ENCODE results near the gene ELN. TPM values are rescaled to one million over a fixed set of nuclear protein-coding genes. Genes with fewer than 3 reads are reported as not detected.

Gene ELN
- total RNA-seq, 2 experiments from 2014 or later = not detected

DNA sequence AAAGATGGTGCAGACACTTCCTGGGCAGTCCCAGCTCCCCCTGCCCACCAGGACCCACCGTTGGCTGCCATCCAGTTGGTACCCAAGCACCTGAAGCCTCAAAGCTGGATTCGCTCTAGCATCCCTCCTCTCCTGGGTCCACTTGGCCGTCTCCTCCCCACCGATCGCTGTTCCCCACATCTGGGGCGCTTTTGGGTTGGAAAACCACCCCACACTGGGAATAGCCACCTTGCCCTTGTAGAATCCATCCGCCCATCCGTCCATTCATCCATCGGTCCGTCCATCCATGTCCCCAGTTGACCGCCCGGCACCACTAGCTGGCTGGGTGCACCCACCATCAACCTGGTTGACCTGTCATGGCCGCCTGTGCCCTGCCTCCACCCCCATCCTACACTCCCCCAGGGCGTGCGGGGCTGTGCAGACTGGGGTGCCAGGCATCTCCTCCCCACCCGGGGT is 41.1 kb downstream of the ELN start:
- no peaks in the 10 kb centered on the region for H3K27me3 Mint-ChIP-seq
- H3K9me3 Mint-ChIP-seq = no peaks in the 10 kb centered on the region
- H3K4me3 ChIP-seq (ENCODE audit: low read length) = no peak overlapping the region
- no peak overlapping the region for H3K27ac ChIP-seq (ENCODE audit: low read depth in 1 of 2, low read length in 2 of 2)
- H3K36me3 ChIP-seq (ENCODE audit: insufficient read depth, low read length) = no peaks in the 10 kb centered on the region
- H3K4me1 ChIP-seq (ENCODE audit: insufficient read depth, low read length) = no peaks in the 10 kb centered on the region
- no peak overlapping the region for H3K27ac Mint-ChIP-seq
- no peaks in the 10 kb centered on the region for H3K4me1 Mint-ChIP-seq (ENCODE audit: low read depth)
- ChIA-PET POLR2A (interaction anchor here (1.2 kb wide), 1 partner anchor 104 kb away, joined by 3 read pairs; no protein-coding TSS in a partner anchor), CTCF (interaction anchor here (1.2 kb wide), 1 partner anchor 332 kb away, joined by 3 read pairs; no protein-coding TSS in a partner anchor)
- H3K4me3 Mint-ChIP-seq = no peak overlapping the region
- intact Hi-C loops (cut with DNase I, micrococcal nuclease) = loop anchor here (2.0 to 5.0 kb wide), 3 partner anchors 33 to 136 kb away; no protein-coding TSS in a partner anchor
- no peak for DNase-seq
- H3K9me3 ChIP-seq (ENCODE audit: control insufficient read depth in 1 of 2, insufficient read depth in 1 of 2, low read length in 2 of 2) = no peaks in the 10 kb centered on the region
- no peak for TF ChIP-seq CTCF (IDR thresholded peaks at IDR 0.05)
- H3K36me3 Mint-ChIP-seq (ENCODE audit: low read depth) = no peaks in the 10 kb centered on the region
- H3K27me3 ChIP-seq (ENCODE audit: control insufficient read depth in 1 of 2, insufficient read depth in 2 of 2, low read length in 2 of 2) = no peaks in the 10 kb centered on the region
- ATAC-seq (ENCODE audit: poor library complexity) = no peak

DNA sequence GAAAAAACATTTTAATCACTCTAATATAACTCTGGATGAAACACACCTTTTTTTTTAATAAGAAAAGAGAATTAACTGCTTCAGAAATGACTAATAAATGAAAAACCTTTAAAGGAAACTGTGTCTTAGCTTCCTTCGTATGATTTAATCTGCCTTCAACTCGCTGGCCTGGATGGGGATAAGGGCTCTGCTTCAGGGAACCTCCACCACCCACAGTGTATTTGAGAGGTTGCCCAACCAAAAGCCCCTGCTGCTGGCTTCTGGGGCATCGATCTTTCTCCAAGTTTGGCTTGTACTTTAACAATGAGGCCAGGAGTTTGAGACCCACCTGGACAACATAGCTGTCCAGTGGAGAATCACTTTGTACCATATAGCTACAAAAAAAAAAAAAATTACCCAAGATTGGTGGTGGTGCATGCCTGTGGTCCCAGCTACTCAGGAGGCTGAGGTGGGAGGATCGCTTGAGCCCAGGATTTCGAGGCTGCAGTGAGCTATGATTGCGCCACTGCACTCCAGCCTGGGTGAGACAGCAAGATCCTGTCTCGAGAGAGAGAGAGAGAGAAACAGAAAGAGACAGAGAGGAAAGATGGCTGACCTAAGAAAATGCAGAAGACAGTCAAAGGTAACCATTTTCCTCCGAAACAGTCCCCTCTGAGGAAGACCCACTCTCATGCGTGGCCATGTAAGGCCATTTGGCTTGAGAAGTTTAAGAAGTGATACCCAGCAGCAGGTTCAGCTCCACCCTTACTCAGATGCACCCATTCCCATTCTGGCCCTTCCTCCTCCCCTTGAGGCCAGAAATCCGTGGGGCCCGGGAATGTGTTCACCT is 42.0 kb downstream of the ELN start:
- no peak overlapping the region for H3K27ac Mint-ChIP-seq
- ChIA-PET CTCF (interaction anchor here (1.2 kb wide), 1 partner anchor 331 kb away, joined by 3 read pairs; no protein-coding TSS in a partner anchor), POLR2A (no interaction called here)
- intact Hi-C loops (cut with DNase I, micrococcal nuclease) = loop anchor here (2.0 to 5.0 kb wide), 3 partner anchors 32 to 135 kb away; no protein-coding TSS in a partner anchor
- no peak for DNase-seq
- Histone ChIP-seq H3K27ac (ENCODE audit: low read depth in 1 of 2, low read length in 2 of 2) (no peak overlapping the region), H3K27me3 (ENCODE audit: control insufficient read depth in 1 of 2, insufficient read depth in 2 of 2, low read length in 2 of 2) (no peaks in the 10 kb centered on the region), H3K36me3 (ENCODE audit: insufficient read depth, low read length) (no peaks in the 10 kb centered on the region), H3K4me1 (ENCODE audit: insufficient read depth, low read length) (no peaks in the 10 kb centered on the region), H3K4me3 (ENCODE audit: low read length) (no peak overlapping the region), H3K9me3 (ENCODE audit: control insufficient read depth in 1 of 2, insufficient read depth in 1 of 2, low read length in 2 of 2) (no peaks in the 10 kb centered on the region)
- no peak for ATAC-seq (ENCODE audit: poor library complexity)
- H3K9me3 Mint-ChIP-seq = no peaks in the 10 kb centered on the region
- H3K4me1 Mint-ChIP-seq (ENCODE audit: low read depth) = no peaks in the 10 kb centered on the region
- H3K4me3 Mint-ChIP-seq = no peak overlapping the region
- H3K27me3 Mint-ChIP-seq = no peaks in the 10 kb centered on the region
- no peak for TF ChIP-seq CTCF (IDR thresholded peaks at IDR 0.05)
- H3K36me3 Mint-ChIP-seq (ENCODE audit: low read depth) = no peaks in the 10 kb centered on the region

- intact Hi-C loops (cut with DNase I, micrococcal nuclease) = no loop called here
- CTCF ChIA-PET = no interaction called here
Measured at GRCh38 chr7:74070619-74070921, 42.6 kb downstream of the ELN start.

More at GRCh38 chr7:74070619-74070921, 42.6 kb downstream of the ELN start:
- no peaks in the 10 kb centered on the region for H3K4me1 ChIP-seq (ENCODE audit: insufficient read depth, low read length)
- no peak for DNase-seq
- POLR2A ChIA-PET = no interaction called here
- no peaks in the 10 kb centered on the region for H3K9me3 ChIP-seq (ENCODE audit: control insufficient read depth in 1 of 2, insufficient read depth in 1 of 2, low read length in 2 of 2)
- H3K4me3 Mint-ChIP-seq = no peak overlapping the region
- H3K4me3 ChIP-seq (ENCODE audit: low read length) = no peak overlapping the region
- no peaks in the 10 kb centered on the region for H3K27me3 Mint-ChIP-seq
- TF ChIP-seq CTCF (IDR thresholded peaks at IDR 0.05) = no peak
- no peaks in the 10 kb centered on the region for H3K27me3 ChIP-seq (ENCODE audit: control insufficient read depth in 1 of 2, insufficient read depth in 2 of 2, low read length in 2 of 2)
- no peak overlapping the region for H3K27ac Mint-ChIP-seq
- ATAC-seq (ENCODE audit: poor library complexity) = no peak
- no peak overlapping the region for H3K27ac ChIP-seq (ENCODE audit: low read depth in 1 of 2, low read length in 2 of 2)
- no peaks in the 10 kb centered on the region for H3K4me1 Mint-ChIP-seq (ENCODE audit: low read depth)
- no peaks in the 10 kb centered on the region for H3K9me3 Mint-ChIP-seq
- H3K36me3 ChIP-seq (ENCODE audit: insufficient read depth, low read length) = no peaks in the 10 kb centered on the region
- no peaks in the 10 kb centered on the region for H3K36me3 Mint-ChIP-seq (ENCODE audit: low read depth)

All from CD4-positive, alpha-beta T cell (primary cell).